Loucy (cell line): ENCODE data around the gene IFI30.

Experiments
- EZH2phosphoT487 ChIP-seq: fragments of 200-600 bp; IDR thresholded peaks from 2 replicates; pipeline ENCODE4 v1.6.1; 2018; ENCODE audit warnings: antibody characterized with exemption, mild to moderate bottlenecking, moderate library complexity, borderline replicate concordance
- TF ChIP-seq, protein P1 (sequence below): fragments of 200-600 bp; sonication (generic); conservative IDR thresholded peaks from 2 replicates; pipeline ENCODE4 v1.5.1; 2014; ENCODE audit warnings: mild to moderate bottlenecking, antibody characterized with exemption, low read length

DNA sequence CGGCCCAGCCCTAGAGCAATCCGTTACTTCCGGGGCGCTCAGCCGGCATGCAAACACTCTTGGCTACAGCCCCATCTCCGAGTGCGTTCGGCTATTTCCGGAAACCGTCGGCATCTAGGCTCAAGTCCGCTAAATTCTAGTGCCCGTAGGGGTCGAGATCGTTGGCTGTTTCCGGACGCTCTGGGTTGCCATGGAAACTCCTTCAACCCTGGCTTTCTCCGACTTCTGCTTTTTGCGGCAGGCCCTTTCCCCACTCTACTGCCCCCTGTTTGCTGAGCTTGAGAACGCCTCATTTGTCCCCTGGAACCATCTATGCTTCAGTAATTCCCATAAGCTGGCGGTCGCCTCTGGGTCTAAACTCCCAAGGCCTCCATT is 21.2 kb upstream of the IFI30 start:
- TF ChIP-seq, protein P1, sequence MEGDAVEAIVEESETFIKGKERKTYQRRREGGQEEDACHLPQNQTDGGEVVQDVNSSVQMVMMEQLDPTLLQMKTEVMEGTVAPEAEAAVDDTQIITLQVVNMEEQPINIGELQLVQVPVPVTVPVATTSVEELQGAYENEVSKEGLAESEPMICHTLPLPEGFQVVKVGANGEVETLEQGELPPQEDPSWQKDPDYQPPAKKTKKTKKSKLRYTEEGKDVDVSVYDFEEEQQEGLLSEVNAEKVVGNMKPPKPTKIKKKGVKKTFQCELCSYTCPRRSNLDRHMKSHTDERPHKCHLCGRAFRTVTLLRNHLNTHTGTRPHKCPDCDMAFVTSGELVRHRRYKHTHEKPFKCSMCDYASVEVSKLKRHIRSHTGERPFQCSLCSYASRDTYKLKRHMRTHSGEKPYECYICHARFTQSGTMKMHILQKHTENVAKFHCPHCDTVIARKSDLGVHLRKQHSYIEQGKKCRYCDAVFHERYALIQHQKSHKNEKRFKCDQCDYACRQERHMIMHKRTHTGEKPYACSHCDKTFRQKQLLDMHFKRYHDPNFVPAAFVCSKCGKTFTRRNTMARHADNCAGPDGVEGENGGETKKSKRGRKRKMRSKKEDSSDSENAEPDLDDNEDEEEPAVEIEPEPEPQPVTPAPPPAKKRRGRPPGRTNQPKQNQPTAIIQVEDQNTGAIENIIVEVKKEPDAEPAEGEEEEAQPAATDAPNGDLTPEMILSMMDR, result peak; percentile 74
- no peak for TF ChIP-seq EZH2phosphoT487
